CD4-positive, CD25-positive, alpha-beta regulatory T cell (primary cell): Measurements from ENCODE around the gene RASAL3. TPM values are rescaled to one million over a fixed set of nuclear protein-coding genes. Genes with fewer than 3 reads are reported as not detected.

ENCODE experiments used
- ATAC-seq, 2 donors: fragments of 150-1000 bp; cut with Tn5 transposase; one replicate each; pipeline ENCODE4 v1.10.0; 2021; ENCODE audit warnings: low read depth in 2 of 2, moderate number of reproducible peaks in 2 of 2, moderate library complexity in 1 of 2
- DNase-seq, 3 donors: peaks; one replicate each; pipeline versions ENCODE4 v3.0.0 to v3.0.0-alpha.2; 2012 to 2022; ENCODE audit warnings: mixed read lengths in 1 of 3
- H3K27ac ChIP-seq: one replicate; pipeline ENCODE4 v1.7.0; 2013; ENCODE audit warnings: mild to moderate bottlenecking, low read length; ENCODE audit not compliant: insufficient read depth, poor library complexity, severe bottlenecking
- H3K27me3 ChIP-seq: one replicate; pipeline ENCODE4 v1.7.0; 2013; ENCODE audit warnings: low read length; ENCODE audit not compliant: control insufficient read depth, insufficient read depth
- H3K36me3 ChIP-seq: one replicate; pipeline ENCODE4 v1.7.0; 2013; ENCODE audit warnings: mild to moderate bottlenecking, low read length, moderate library complexity; ENCODE audit not compliant: control insufficient read depth, insufficient read depth
- H3K4me1 ChIP-seq: 2 replicates; pipeline ENCODE4 v1.7.0; 2013; ENCODE audit warnings: mild to moderate bottlenecking, low read length; ENCODE audit not compliant: insufficient read depth, control insufficient read depth, poor library complexity, severe bottlenecking
- H3K4me3 ChIP-seq: one replicate; pipeline ENCODE4 v1.7.0; 2013; ENCODE audit warnings: low read depth, mild to moderate bottlenecking, low read length, moderate library complexity
- H3K9me3 ChIP-seq, 2 experiments: 1 replicate in 1 of 2; 2 replicates in 1 of 2; pipeline ENCODE4 v1.7.0; 2013; ENCODE audit warnings: low read length in 2 of 2, mild to moderate bottlenecking in 1 of 2, moderate library complexity in 1 of 2; ENCODE audit not compliant: control insufficient read depth in 2 of 2
- H3K27ac Mint-ChIP-seq, 3 donors: one replicate each; pipeline ENCODE4 v1.8.0; 2020 to 2022; ENCODE audit warnings: mild to moderate bottlenecking in 3 of 3, mixed read lengths in 3 of 3, moderate library complexity in 2 of 3
- H3K27me3 Mint-ChIP-seq: one replicate; pipeline ENCODE4 v1.8.0; 2022; ENCODE audit warnings: mild to moderate bottlenecking, mixed read lengths
- H3K36me3 Mint-ChIP-seq: one replicate; pipeline ENCODE4 v1.8.0; 2020; ENCODE audit warnings: mixed read lengths
- H3K4me1 Mint-ChIP-seq, 4 donors: one replicate each; pipeline ENCODE4 v1.8.0; 2020 to 2022; ENCODE audit warnings: mixed read lengths in 4 of 4, mild to moderate bottlenecking in 1 of 4
- H3K4me3 Mint-ChIP-seq, 4 donors: one replicate each; pipeline ENCODE4 v1.8.0; 2020 to 2022; ENCODE audit warnings: mild to moderate bottlenecking in 4 of 4, mixed read lengths in 4 of 4, moderate library complexity in 3 of 4
- H3K9me3 Mint-ChIP-seq, 7 donors: one replicate each; pipeline ENCODE4 v1.8.0; 2020 to 2022; ENCODE audit warnings: mixed read lengths in 7 of 7, mild to moderate bottlenecking in 3 of 7, moderate library complexity in 2 of 7
- polyA plus RNA-seq, 4 donors: library from polyadenylated mRNA; unstranded; fragments of 300-500 nt; fragmentation: Illumina TruSeq; gene quantifications; one replicate each; pipeline ENCODE4 v1.2.3, GENCODE V29; 2021
- total RNA-seq: library from RNA; stranded (reverse); gene quantifications from one replicate; pipeline ENCODE4 v1.2.3, GENCODE V29; 2022

The RASAL3 gene
- total and polyA plus RNA-seq, 5 donors from 2014 or later, result 25.3 to 122 (median 42.7) TPM

GRCh38 chr19:15428956-15429824 is 35.2 kb downstream of the RASAL3 start:
- Mint-ChIP-seq H3K27me3 (peaks cover 4% of the 10 kb centered on the region), H3K4me1 (peaks cover 0 to 32% (median 20%) of the 10 kb centered on the region in 4 donors), H3K36me3 (peaks cover 12% of the 10 kb centered on the region), H3K27ac (peak overlapping the region in 1 of 3 donors; percentile 25), H3K9me3 (peaks cover 0 to 1% (median 0%) of the 10 kb centered on the region in 7 donors), H3K4me3 (peak overlapping the region in 2 of 4 donors; percentile 84 to 91)
- Histone ChIP-seq H3K9me3 (no peaks in the 10 kb centered on the region), H3K27me3 (no peaks in the 10 kb centered on the region), H3K27ac (no peak overlapping the region), H3K4me3 (no peak overlapping the region), H3K4me1 (peaks cover 30% of the 10 kb centered on the region), H3K36me3 (peaks cover 26% of the 10 kb centered on the region)
- no peak for DNase-seq
- no peak for ATAC-seq

DNA sequence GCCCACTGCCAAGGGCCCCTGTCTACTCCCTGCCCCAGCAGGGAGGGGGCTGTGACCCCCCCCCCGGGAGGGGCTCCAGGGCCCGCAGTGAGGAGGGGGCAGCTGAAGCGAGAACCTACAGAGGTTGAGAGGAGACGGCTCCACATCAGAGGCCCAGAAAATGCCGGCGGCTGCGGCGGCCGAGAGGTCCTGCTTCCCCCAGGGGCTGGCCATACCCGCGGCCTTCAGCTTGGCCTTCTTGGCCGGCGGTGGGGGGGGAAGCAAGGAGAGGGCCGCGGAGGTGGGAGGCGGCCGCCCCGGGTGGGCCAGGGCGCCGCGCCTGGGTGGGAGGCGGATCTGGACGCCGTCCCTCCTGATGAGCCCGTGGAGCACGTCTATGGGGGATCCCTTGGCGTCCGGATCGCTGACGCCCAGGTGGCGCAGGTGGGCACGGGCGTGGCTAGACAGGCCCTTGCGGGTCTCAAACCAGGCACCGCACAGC is 36.3 kb downstream of the RASAL3 start:
- H3K36me3 ChIP-seq, result peaks cover 37% of the 10 kb centered on the region
- ATAC-seq (no peak), DNase-seq (no peak)
- H3K4me1 ChIP-seq, result peaks cover 25% of the 10 kb centered on the region
- H3K27me3 ChIP-seq, result no peaks in the 10 kb centered on the region
- H3K4me3 Mint-ChIP-seq, result no peak overlapping the region
- peaks cover 3 to 6% of the 10 kb centered on the region in 2 experiments for H3K9me3 ChIP-seq
- H3K27ac Mint-ChIP-seq, result no peak overlapping the region
- H3K4me3 ChIP-seq, result no peak overlapping the region
- H3K27ac ChIP-seq, result no peak overlapping the region
- peaks cover 0 to 25% (median 15%) of the 10 kb centered on the region in 4 donors for H3K4me1 Mint-ChIP-seq
- H3K9me3 Mint-ChIP-seq, result peaks cover 0 to 2% (median 0%) of the 10 kb centered on the region in 7 donors
- H3K36me3 Mint-ChIP-seq, result peaks cover 17% of the 10 kb centered on the region
- peaks cover 4% of the 10 kb centered on the region for H3K27me3 Mint-ChIP-seq

DNA sequence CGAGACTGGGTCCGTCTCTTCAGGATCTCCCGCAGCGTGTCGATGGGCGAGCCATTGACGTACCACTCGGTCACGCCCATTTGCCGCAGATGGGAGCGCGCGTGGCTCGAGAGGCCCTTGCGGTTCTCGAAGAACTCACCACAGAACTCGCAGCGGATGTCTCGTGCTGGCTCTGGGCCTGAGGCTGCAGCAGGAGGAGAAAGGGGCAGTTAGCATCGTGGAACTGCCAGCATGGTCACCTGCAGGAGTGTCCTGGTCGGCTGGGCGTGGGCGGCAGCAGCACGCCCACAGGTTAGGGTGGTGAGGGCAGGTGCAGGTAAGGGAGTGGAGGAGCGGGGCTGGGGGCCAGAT is 37.0 kb downstream of the RASAL3 start:
- H3K9me3 Mint-ChIP-seq, result peaks cover 0 to 5% (median 0%) of the 10 kb centered on the region in 7 donors
- peaks cover 39% of the 10 kb centered on the region for H3K36me3 ChIP-seq

DNA sequence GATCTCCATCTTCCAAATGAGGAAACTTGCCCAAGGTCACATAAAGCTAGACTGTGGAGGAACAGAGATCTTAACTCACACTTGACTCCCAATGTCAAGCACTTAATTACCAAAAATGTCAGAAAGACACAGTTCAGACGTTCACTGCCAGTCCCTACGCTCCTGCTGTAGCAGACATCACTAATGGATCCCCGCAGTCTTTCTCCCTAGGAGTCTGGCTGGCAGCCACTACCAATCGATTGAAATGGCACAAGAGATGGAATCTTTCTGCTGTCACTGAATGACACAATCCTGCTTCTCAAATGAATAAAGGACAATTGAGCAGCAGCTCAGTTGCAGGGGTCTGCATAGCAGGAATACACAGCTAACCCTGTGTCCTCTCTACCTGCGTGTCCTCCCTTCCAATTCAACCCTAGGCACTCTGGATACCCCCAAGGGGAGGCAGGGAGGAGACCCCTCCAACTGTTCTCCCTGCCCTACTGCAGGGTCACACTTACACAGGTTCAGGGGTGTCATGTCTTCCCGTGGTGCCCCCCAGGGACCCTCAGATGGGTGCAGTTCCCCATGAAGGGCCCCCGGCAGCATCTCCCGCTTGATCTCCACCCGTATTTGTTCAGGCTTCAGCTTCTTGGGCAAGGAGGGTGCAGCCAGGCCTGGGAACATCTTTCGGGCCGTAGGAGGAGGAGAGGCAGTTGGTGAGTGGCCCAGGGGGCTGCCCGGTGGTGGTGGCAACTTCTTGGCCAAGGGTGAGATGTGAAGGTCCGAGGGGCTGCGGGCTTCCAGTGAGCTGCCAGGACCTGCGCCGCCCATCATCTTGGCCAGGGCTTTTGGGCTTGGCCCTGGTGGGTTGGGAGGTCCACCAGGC is 37.6 kb downstream of the RASAL3 start:
- ATAC-seq, result no peak
- H3K36me3 Mint-ChIP-seq, result peaks cover 20% of the 10 kb centered on the region

More for the DNA sequence above, 37.0 kb downstream of the RASAL3 start:
- Histone ChIP-seq H3K9me3 (peaks cover 3 to 7% of the 10 kb centered on the region in 2 experiments), H3K4me1 (peaks cover 22% of the 10 kb centered on the region), H3K4me3 (no peak overlapping the region), H3K27ac (no peak overlapping the region), H3K27me3 (no peaks in the 10 kb centered on the region)
- Mint-ChIP-seq H3K36me3 (peaks cover 20% of the 10 kb centered on the region), H3K4me3 (peak overlapping the region in 1 of 4 donors; percentile 5), H3K4me1 (peaks cover 0 to 24% (median 13%) of the 10 kb centered on the region in 4 donors), H3K27ac (peak overlapping the region in 1 of 3 donors; percentile 26), H3K27me3 (peaks cover 4% of the 10 kb centered on the region)
- no peak for DNase-seq
- ATAC-seq, result no peak

DNA sequence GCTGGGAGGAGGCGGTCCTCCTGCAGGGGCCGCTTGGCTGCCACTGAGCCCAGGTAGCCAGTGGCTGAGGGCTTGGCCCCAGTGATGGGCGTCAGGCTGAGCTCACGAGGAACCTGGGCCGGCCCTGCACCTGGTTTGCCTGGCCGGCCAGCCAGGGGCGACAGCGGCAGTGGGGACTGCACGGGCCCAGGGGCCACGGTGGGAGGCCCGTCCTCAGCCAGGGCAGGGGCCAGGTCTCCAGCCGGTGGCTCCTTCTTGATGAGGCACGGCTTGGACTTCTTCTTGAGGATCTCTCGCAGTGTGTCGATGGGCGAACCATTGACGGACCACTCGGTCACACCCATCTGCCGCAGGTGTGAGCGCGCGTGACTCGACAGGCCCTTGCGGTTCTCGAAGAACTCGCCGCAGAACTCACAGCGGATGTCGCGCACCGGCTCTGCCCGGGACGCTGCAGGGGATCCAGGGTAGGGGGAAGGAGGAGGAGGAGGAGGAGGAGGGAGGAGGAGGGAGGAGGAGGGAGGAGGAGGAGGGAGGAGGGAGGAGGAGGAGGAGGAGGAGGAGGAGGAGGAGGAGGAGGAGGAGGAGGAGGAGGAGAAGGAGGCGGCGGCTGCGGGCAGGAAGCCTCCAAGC is 38.9 kb downstream of the RASAL3 start:
- no peak overlapping the region for H3K4me3 ChIP-seq
- no peak for ATAC-seq
- no peak overlapping the region for H3K27ac ChIP-seq
- H3K27ac Mint-ChIP-seq, result no peak overlapping the region
- peaks cover 4% of the 10 kb centered on the region for H3K27me3 Mint-ChIP-seq
- peaks cover 3 to 7% of the 10 kb centered on the region in 2 experiments for H3K9me3 ChIP-seq
- DNase-seq, result no peak
- peaks cover 0 to 5% (median 0%) of the 10 kb centered on the region in 7 donors for H3K9me3 Mint-ChIP-seq
- no peaks in the 10 kb centered on the region for H3K27me3 ChIP-seq
- no peak overlapping the region for H3K4me3 Mint-ChIP-seq
- peaks cover 0 to 8% (median 2%) of the 10 kb centered on the region in 4 donors for H3K4me1 Mint-ChIP-seq
- H3K36me3 Mint-ChIP-seq, result peaks cover 20% of the 10 kb centered on the region
- peaks cover 5% of the 10 kb centered on the region for H3K4me1 ChIP-seq
- H3K36me3 ChIP-seq, result peaks cover 39% of the 10 kb centered on the region

More for the DNA sequence above, 37.6 kb downstream of the RASAL3 start:
- Mint-ChIP-seq H3K9me3 (peaks cover 0 to 5% (median 0%) of the 10 kb centered on the region in 7 donors), H3K4me3 (peak overlapping the region in 2 of 4 donors; percentile 55 to 61), H3K27ac (no peak overlapping the region), H3K27me3 (peaks cover 4% of the 10 kb centered on the region), H3K4me1 (peaks cover 0 to 20% (median 10%) of the 10 kb centered on the region in 4 donors)
- H3K9me3 ChIP-seq, result peaks cover 3 to 7% of the 10 kb centered on the region in 2 experiments
- peaks cover 39% of the 10 kb centered on the region for H3K36me3 ChIP-seq
- H3K27ac ChIP-seq, result no peak overlapping the region
- DNase-seq, result no peak
- H3K4me1 ChIP-seq, result peaks cover 17% of the 10 kb centered on the region
- H3K27me3 ChIP-seq, result no peaks in the 10 kb centered on the region
- no peak overlapping the region for H3K4me3 ChIP-seq

DNA sequence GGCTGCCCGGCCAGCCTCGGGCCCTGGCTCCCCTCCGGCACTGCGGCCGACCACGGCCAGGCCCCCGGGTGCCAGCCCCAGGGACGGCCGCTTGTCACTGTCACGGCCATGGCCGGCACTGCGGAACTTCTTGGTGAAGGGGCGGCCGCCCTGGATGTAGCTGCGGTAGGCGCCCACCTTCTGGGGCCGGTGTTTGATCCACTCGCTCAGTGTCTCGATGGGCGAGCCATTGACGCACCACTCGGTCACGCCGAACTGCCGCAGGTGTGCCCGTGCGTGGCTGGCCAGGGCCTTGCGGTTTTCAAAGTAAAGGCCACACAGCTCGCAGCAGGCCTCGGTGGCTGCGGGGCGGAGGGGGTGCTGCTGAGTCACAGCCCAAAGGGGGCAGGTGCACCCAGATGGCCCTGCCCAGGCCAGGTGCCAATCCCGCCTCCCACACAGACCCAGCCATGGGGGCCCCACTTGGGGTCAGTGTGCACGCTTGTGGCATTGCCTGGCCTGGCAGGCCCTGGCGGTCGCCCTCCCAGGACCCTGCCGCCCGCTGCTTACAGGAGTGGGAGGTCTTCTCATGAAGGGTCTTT is 39.6 kb downstream of the RASAL3 start:
- ATAC-seq (no peak), DNase-seq (no peak)
- H3K4me3 Mint-ChIP-seq, result no peak overlapping the region
- Histone ChIP-seq H3K27ac (no peak overlapping the region), H3K9me3 (peaks cover 3 to 7% of the 10 kb centered on the region in 2 experiments), H3K4me3 (no peak overlapping the region), H3K36me3 (peaks cover 39% of the 10 kb centered on the region), H3K27me3 (no peaks in the 10 kb centered on the region), H3K4me1 (peaks cover under 1% of the 10 kb centered on the region)
- H3K27ac Mint-ChIP-seq, result no peak overlapping the region
- peaks cover 4% of the 10 kb centered on the region for H3K27me3 Mint-ChIP-seq
- peaks cover 20% of the 10 kb centered on the region for H3K36me3 Mint-ChIP-seq
- peaks cover 0 to 5% (median 0%) of the 10 kb centered on the region in 7 donors for H3K9me3 Mint-ChIP-seq
- peaks cover 0 to 6% (median 2%) of the 10 kb centered on the region in 4 donors for H3K4me1 Mint-ChIP-seq

DNA sequence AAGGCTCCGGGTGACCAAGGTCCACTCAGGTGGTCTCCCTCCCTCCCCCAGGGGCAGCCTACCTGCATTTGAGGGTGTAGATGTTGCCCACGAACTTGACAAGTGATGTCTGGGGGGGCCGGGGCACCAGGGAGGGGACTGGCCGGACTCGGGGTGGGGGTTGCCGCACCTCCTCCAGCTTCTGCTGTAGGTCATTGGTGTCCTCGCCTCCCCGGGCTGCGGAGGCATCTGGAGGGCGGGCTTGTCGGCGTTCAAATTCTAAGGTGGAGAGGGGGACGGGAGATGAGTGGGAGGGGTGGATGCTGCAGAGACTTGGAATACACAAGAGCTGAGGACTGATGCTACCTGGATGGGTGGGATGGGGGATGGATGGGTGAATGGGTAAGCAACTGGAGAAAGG is 40.2 kb downstream of the RASAL3 start:
- ATAC-seq, result no peak
- H3K9me3 Mint-ChIP-seq, result peaks cover 0 to 5% (median 0%) of the 10 kb centered on the region in 7 donors
- no peak overlapping the region for H3K4me3 Mint-ChIP-seq
- Histone ChIP-seq H3K36me3 (peaks cover 39% of the 10 kb centered on the region), H3K4me1 (peaks cover 7% of the 10 kb centered on the region), H3K27ac (no peak overlapping the region), H3K27me3 (no peaks in the 10 kb centered on the region), H3K9me3 (peaks cover 3 to 7% of the 10 kb centered on the region in 2 experiments), H3K4me3 (no peak overlapping the region)
- H3K4me1 Mint-ChIP-seq, result peaks cover 0 to 12% (median 3%) of the 10 kb centered on the region in 4 donors
- no peak overlapping the region for H3K27ac Mint-ChIP-seq
- no peak for DNase-seq
- H3K36me3 Mint-ChIP-seq, result peaks cover 20% of the 10 kb centered on the region
- peaks cover 4% of the 10 kb centered on the region for H3K27me3 Mint-ChIP-seq
